ENCODE measurements around the gene PTGS1.

Gene PTGS1

GRCh38 chr9:122389799-122390481, 19.1 kb downstream of the PTGS1 start:
- no peak for DNase-seq (ENCODE audit: low read depth)
- H3K4me3 ChIP-seq (ENCODE audit: low read depth, low read length): no peak overlapping the region
- no peak for TF ChIP-seq CTCF (conservative IDR thresholded peaks at IDR 0.05; ENCODE audit: low read depth, low read length)

GRCh38 chr9:122392284-122392683, 21.5 kb downstream of the PTGS1 start:
- DNase-seq (ENCODE audit: low read depth): no peak
- H3K4me3 ChIP-seq (ENCODE audit: low read depth, low read length): no peak overlapping the region
- TF ChIP-seq CTCF (conservative IDR thresholded peaks at IDR 0.05; ENCODE audit: low read depth, low read length): no peak

GRCh38 chr9:122392714-122393113, 21.9 kb downstream of the PTGS1 start:
- no peak for DNase-seq (ENCODE audit: low read depth)
- TF ChIP-seq CTCF (conservative IDR thresholded peaks at IDR 0.05; ENCODE audit: low read depth, low read length): no peak
- no peak overlapping the region for H3K4me3 ChIP-seq (ENCODE audit: low read depth, low read length)

GRCh38 chr9:122393284-122393983, 22.6 kb downstream of the PTGS1 start:
- TF ChIP-seq CTCF (conservative IDR thresholded peaks at IDR 0.05; ENCODE audit: low read depth, low read length): no peak
- no peak overlapping the region for H3K4me3 ChIP-seq (ENCODE audit: low read depth, low read length)
- no peak for DNase-seq (ENCODE audit: low read depth)

GRCh38 chr9:122394265-122395125, 23.7 kb downstream of the PTGS1 start:
- no peak for TF ChIP-seq CTCF (conservative IDR thresholded peaks at IDR 0.05; ENCODE audit: low read depth, low read length)
- no peak overlapping the region for H3K4me3 ChIP-seq (ENCODE audit: low read depth, low read length)

GRCh38 chr9:122396614-122397148, 25.9 kb downstream of the PTGS1 start:
- TF ChIP-seq CTCF (conservative IDR thresholded peaks at IDR 0.05; ENCODE audit: low read depth, low read length): no peak
- DNase-seq (ENCODE audit: low read depth): no peak
- H3K4me3 ChIP-seq (ENCODE audit: low read depth, low read length): no peak overlapping the region

More at GRCh38 chr9:122394265-122395125, 23.7 kb downstream of the PTGS1 start:
- DNase-seq (ENCODE audit: low read depth): peak; percentile 46
